Neural progenitor cell (in vitro differentiated cells): ENCODE measurements around the gene PRKCE. TPM values are rescaled to one million over a fixed set of nuclear protein-coding genes. Genes with fewer than 3 reads are reported as not detected.

Source experiments
- DNase-seq: peaks from one replicate; pipeline ENCODE4 v3.0.0-alpha.2; 2016; ENCODE audit warnings: low spot score
- H2AFZ ChIP-seq: fragments of 200-600 bp; sonication (generic); replicated peaks from 2 replicates; pipeline ENCODE4 v1.6.1; 2016; ENCODE audit warnings: antibody characterized with exemption
- H3F3A ChIP-seq: fragments of 200-600 bp; sonication (generic); 2 replicates; pipeline ENCODE4 v1.6.1; 2016; ENCODE audit warnings: antibody characterized with exemption, low read depth
- H3K27ac ChIP-seq: fragments of 200-600 bp; sonication (generic); 2 replicates; pipeline ENCODE4 v1.5.1; 2016; ENCODE audit warnings: mild to moderate bottlenecking
- H3K27me3 ChIP-seq: fragments of 200-600 bp; sonication (generic); 2 replicates; pipeline ENCODE4 v1.6.1; 2016; ENCODE audit warnings: mild to moderate bottlenecking, moderate library complexity
- H3K36me3 ChIP-seq: fragments of 200-600 bp; sonication (generic); 2 replicates; pipeline ENCODE4 v1.5.1; 2016
- H3K4me1 ChIP-seq: fragments of 200-600 bp; sonication (generic); 2 replicates; pipeline ENCODE4 v1.6.1; 2016; ENCODE audit warnings: mixed run types
- H3K4me2 ChIP-seq: fragments of 200-600 bp; sonication (generic); 2 replicates; pipeline ENCODE4 v1.6.1; 2016
- H3K4me3 ChIP-seq: fragments of 200-600 bp; sonication (generic); 2 replicates; pipeline ENCODE4 v1.5.1; 2016
- H3K79me2 ChIP-seq: fragments of 200-600 bp; sonication (generic); 2 replicates; pipeline ENCODE4 v1.6.1; 2016; ENCODE audit warnings: low read depth
- H3K9ac ChIP-seq: fragments of 200-600 bp; sonication (generic); 2 replicates; pipeline ENCODE4 v1.6.1; 2016
- H3K9me3 ChIP-seq: fragments of 200-600 bp; sonication (generic); 2 replicates; pipeline ENCODE4 v1.5.1; 2016; ENCODE audit warnings: low read depth
- H4K20me1 ChIP-seq: fragments of 200-600 bp; sonication (generic); 2 replicates; pipeline ENCODE4 v1.6.1; 2016; ENCODE audit warnings: low read depth
- H3K27ac Mint-ChIP-seq: 3 replicates; pipeline ENCODE4 v1.8.0; 2021; ENCODE audit warnings: mixed read lengths
- H3K27me3 Mint-ChIP-seq: 2 replicates; pipeline ENCODE4 v1.8.0; 2022; ENCODE audit warnings: low read depth, mild to moderate bottlenecking, inconsistent platforms, moderate library complexity, mixed read lengths; ENCODE audit not compliant: insufficient read depth
- H3K36me3 Mint-ChIP-seq: 3 replicates; pipeline ENCODE4 v1.8.0; 2021; ENCODE audit warnings: mixed read lengths
- H3K4me1 Mint-ChIP-seq: 3 replicates; pipeline ENCODE4 v1.8.0; 2021; ENCODE audit warnings: mixed read lengths
- H3K4me3 Mint-ChIP-seq: 3 replicates; pipeline ENCODE4 v1.8.0; 2021; ENCODE audit warnings: mild to moderate bottlenecking, moderate library complexity, mixed read lengths
- H3K9me3 Mint-ChIP-seq: 3 replicates; pipeline ENCODE4 v1.8.0; 2020; ENCODE audit warnings: mixed read lengths
- EZH2 ChIP-seq: fragments of 200-600 bp; sonication (generic); IDR thresholded peaks from 2 replicates; pipeline ENCODE4 v1.6.1; 2017; ENCODE audit warnings: antibody characterized with exemption, mild to moderate bottlenecking, moderate library complexity
- EZH2phosphoT487 ChIP-seq: fragments of 200-600 bp; sonication (generic); IDR thresholded peaks from 2 replicates; pipeline ENCODE4 v1.6.1; 2017; ENCODE audit warnings: antibody characterized with exemption
- total RNA-seq: library from RNA; depleted of rRNA; stranded (reverse); fragments of >200 nt; gene quantifications from 2 replicates; pipeline ENCODE4 v1.2.3, GENCODE V29; 2015; ENCODE audit warnings: low replicate concordance
- TF ChIP-seq, protein P1 (sequence below): fragments of 200-600 bp; sonication (generic); IDR thresholded peaks from 2 replicates; pipeline ENCODE4 v1.5.1; 2017; ENCODE audit warnings: antibody characterized with exemption, mild to moderate bottlenecking

Gene PRKCE
- total RNA-seq, 1 donor from 2014 or later = 4.1 TPM

- H3K9me3 ChIP-seq = no peaks in the 10 kb centered on the region
- no peak overlapping the region for H3K4me2 ChIP-seq
- Mint-ChIP-seq H3K27me3 (peaks cover 2% of the 10 kb centered on the region), H3K36me3 (peaks cover 6% of the 10 kb centered on the region), H3K4me1 (no peaks in the 10 kb centered on the region), H3K27ac (no peak overlapping the region), H3K4me3 (no peak overlapping the region), H3K9me3 (no peaks in the 10 kb centered on the region)
- H3K79me2 ChIP-seq = no peaks in the 10 kb centered on the region
- no peaks in the 10 kb centered on the region for H3K4me1 ChIP-seq
- H3K9ac ChIP-seq = no peak overlapping the region
- H3K27me3 ChIP-seq = no peaks in the 10 kb centered on the region
- TF ChIP-seq, protein P1, sequence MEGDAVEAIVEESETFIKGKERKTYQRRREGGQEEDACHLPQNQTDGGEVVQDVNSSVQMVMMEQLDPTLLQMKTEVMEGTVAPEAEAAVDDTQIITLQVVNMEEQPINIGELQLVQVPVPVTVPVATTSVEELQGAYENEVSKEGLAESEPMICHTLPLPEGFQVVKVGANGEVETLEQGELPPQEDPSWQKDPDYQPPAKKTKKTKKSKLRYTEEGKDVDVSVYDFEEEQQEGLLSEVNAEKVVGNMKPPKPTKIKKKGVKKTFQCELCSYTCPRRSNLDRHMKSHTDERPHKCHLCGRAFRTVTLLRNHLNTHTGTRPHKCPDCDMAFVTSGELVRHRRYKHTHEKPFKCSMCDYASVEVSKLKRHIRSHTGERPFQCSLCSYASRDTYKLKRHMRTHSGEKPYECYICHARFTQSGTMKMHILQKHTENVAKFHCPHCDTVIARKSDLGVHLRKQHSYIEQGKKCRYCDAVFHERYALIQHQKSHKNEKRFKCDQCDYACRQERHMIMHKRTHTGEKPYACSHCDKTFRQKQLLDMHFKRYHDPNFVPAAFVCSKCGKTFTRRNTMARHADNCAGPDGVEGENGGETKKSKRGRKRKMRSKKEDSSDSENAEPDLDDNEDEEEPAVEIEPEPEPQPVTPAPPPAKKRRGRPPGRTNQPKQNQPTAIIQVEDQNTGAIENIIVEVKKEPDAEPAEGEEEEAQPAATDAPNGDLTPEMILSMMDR = no peak
- TF ChIP-seq EZH2 (no peak), EZH2phosphoT487 (no peak)
- no peaks in the 10 kb centered on the region for H3K36me3 ChIP-seq
- DNase-seq = no peak
- no peak overlapping the region for H2AFZ ChIP-seq
- no peak overlapping the region for H3K4me3 ChIP-seq
- no peaks in the 10 kb centered on the region for H3F3A ChIP-seq
- H4K20me1 ChIP-seq = no peaks in the 10 kb centered on the region
- H3K27ac ChIP-seq = no peak overlapping the region
Observed at GRCh38 chr2:46002507-46002883, 351.0 kb downstream of the PRKCE start.

GRCh38 chr2:46002947-46003346, 351.5 kb downstream of the PRKCE start:
- no peak overlapping the region for H3K4me2 ChIP-seq
- no peaks in the 10 kb centered on the region for H3F3A ChIP-seq
- H3K4me3 Mint-ChIP-seq = no peak overlapping the region

DNA sequence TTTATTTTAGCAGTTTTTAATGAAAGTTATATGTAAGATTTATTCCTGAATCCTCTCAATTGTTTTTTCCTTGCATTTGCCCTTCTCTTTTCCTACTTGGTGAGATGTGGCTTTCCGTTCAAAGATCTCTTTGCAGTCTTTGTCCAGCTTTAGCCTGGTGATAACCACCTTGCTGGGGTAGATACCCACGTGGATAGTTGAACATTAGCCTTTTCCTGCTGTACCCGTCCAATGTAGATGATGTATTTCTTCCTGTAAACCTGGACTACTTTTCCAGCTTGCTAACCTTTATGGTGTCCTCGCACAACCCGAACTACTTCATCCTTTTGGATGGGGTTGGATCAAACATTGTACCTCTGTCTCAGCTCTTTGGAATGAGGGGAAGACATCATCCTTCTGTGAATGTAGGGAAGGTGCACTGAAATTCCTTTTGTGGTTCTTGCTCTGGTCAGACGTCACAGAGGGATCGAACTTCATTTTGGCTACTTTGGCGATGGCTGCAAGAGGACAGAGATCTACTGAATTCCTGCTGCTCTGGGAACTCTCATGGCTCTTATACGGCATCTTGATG, 352.5 kb downstream of the PRKCE start:
- H3K79me2 ChIP-seq = no peaks in the 10 kb centered on the region
- H3K4me3 ChIP-seq = no peak overlapping the region
- Mint-ChIP-seq H3K27ac (no peak overlapping the region), H3K4me3 (no peak overlapping the region), H3K9me3 (no peaks in the 10 kb centered on the region), H3K4me1 (no peaks in the 10 kb centered on the region), H3K27me3 (peaks cover 2% of the 10 kb centered on the region), H3K36me3 (peaks cover 6% of the 10 kb centered on the region)
- no peaks in the 10 kb centered on the region for H3K36me3 ChIP-seq
- H2AFZ ChIP-seq = no peak overlapping the region
- H3K9me3 ChIP-seq = no peaks in the 10 kb centered on the region
- TF ChIP-seq EZH2 (no peak), EZH2phosphoT487 (no peak)
- TF ChIP-seq, protein P1 = no peak
- no peaks in the 10 kb centered on the region for H3K27me3 ChIP-seq
- H3F3A ChIP-seq = no peaks in the 10 kb centered on the region
- H3K4me2 ChIP-seq = no peak overlapping the region
- H4K20me1 ChIP-seq = no peaks in the 10 kb centered on the region
- no peak for DNase-seq
- H3K4me1 ChIP-seq = no peaks in the 10 kb centered on the region
- H3K27ac ChIP-seq = no peak overlapping the region
- no peak overlapping the region for H3K9ac ChIP-seq

More at GRCh38 chr2:46002947-46003346, 351.5 kb downstream of the PRKCE start:
- TF ChIP-seq EZH2 = no peak
- TF ChIP-seq, protein P1 = no peak
- no peak for TF ChIP-seq EZH2phosphoT487
- H3K4me1 ChIP-seq = no peaks in the 10 kb centered on the region
- no peaks in the 10 kb centered on the region for H3K27me3 ChIP-seq
- H3K9ac ChIP-seq = no peak overlapping the region
- Mint-ChIP-seq H3K4me1 (no peaks in the 10 kb centered on the region), H3K9me3 (no peaks in the 10 kb centered on the region), H3K36me3 (peaks cover 6% of the 10 kb centered on the region), H3K27ac (no peak overlapping the region), H3K27me3 (peaks cover 2% of the 10 kb centered on the region)
- H3K9me3 ChIP-seq = no peaks in the 10 kb centered on the region
- H3K79me2 ChIP-seq = no peaks in the 10 kb centered on the region
- no peak overlapping the region for H2AFZ ChIP-seq
- H4K20me1 ChIP-seq = no peaks in the 10 kb centered on the region
- no peak for DNase-seq
- no peaks in the 10 kb centered on the region for H3K36me3 ChIP-seq
- no peak overlapping the region for H3K4me3 ChIP-seq
- no peak overlapping the region for H3K27ac ChIP-seq
